SHP77 (cell line): ENCODE measurements around the gene TTC28.

Experiments
- DNase-seq, 2 experiments: peaks; one replicate each; lab custom pipeline; 2025; lab: John Stamatoyannopoulos, UW

TTC28 gene

DNA sequence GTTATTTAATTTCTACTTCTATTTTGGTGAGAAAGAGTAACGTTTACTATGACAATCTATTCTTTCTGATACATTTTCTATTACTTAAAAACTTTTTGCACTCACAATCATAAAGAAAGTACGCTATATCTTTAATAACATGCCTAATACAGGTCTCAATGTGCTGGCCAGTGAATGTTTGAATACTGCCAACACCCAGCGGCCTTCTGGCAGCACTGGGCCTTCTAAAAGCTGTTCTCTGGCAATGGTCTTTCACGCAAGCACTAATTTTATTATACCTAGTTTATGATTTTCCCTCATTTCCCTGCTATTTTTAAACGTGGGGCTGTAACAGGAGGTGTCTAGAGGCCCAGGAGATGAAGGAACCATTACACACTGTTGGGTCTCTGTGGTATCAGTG is 410.8 kb downstream of the TTC28 start:
- DNase-seq, result no peak

DNA sequence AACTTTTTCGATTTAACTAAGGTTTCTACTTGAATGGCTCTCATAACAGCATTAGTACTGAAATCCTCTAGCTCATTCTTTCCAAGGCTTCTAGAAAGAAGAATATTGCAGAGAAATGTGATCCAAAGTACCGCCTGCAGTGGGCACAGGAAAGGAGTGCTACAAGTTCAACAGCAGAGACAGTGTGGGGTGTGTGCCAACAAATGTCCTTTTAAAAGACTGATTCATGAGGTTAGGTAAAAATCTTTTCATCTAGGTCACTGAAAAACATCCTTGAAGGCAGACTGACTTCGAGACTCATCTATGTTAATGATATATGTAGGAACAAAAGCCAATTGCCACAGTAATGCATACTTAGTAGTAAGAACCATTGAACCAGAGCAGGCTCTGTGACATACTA is 411.5 kb downstream of the TTC28 start:
- DNase-seq, result no peak

- no peak for DNase-seq
These were observed 419.0 kb downstream of the TTC28 start for GRCh38 chr22:28260619-28261018.

- DNase-seq, result no peak
These were observed 419.8 kb downstream of the TTC28 start for GRCh38 chr22:28259774-28260312.

DNA sequence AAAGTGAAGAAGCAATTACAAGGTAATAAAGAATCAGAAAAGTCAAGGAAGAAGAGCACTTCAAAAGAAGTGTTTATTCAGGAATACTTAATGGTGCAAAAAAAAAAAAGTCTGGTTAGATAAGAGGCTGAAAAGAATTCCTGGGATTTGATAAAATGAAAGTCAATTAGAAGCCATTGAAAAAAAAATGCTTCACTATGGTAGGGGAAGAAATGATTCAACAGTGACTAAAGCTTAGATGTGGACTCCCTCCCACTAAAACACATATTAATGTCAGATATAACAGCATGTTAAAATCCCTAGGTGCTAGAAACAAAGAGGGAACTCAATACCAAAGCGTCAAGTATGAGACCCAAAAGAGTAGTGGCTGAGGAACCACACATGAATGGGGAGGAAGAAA is 425.2 kb downstream of the TTC28 start:
- DNase-seq, result no peak

- DNase-seq, result no peak
These were observed 427.1 kb downstream of the TTC28 start for GRCh38 chr22:28252539-28252938.

- no peak for DNase-seq
These were observed 429.5 kb downstream of the TTC28 start for GRCh38 chr22:28250036-28250695.

GRCh38 chr22:28249402-28249801 is 430.2 kb downstream of the TTC28 start:
- no peak for DNase-seq

DNA sequence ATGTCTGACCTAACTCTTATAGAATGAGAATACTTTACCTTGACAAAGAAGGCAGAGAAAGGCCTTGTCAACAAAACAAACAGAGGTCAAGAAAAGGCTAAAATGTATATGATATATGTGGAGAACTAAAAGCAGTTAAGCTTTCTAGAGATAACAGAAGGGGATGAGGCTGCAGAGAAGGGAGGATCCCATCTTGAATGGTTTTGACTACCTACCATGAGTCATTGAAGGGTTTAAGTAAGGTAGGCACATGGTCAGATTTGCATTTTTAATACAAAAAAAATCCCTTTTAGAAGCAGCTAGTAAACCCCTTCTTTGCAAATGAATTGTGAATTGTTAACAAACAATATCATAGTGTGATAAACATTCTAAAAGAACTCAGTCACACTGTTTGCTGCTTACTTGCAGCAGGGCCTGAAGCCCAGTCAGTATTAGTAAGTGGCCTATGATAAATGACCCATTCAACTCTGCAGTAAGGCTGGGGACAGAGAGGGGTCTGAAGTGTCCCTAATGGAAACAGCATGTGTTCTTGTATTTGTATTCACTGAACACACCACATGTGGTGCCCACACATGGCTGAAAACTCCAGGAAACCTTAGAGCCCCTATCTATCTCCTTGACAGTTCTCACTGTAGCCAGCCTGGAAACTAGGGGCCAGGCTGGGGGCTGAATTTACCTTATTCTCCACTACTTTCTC is 431.8 kb downstream of the TTC28 start:
- no peak for DNase-seq

DNA sequence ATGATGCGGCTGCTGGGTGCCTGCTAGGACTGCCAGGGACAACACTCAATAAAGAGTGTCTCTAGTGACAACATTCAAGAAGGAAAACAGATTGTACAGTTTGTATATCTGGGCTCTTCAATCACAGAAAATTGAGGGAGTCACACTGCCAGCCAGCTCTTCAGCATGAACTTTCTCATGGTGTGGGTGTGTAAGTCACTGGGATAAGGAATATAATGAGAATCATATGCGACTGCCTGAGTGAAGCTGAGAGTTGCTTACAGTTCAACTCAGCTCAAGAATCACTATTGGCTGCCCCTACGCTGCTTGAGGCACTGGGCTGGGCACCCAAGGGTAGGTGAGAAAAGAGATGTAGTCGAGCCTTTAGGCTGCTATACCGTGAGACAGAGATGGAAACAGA is 432.5 kb downstream of the TTC28 start:
- DNase-seq, result no peak

DNA sequence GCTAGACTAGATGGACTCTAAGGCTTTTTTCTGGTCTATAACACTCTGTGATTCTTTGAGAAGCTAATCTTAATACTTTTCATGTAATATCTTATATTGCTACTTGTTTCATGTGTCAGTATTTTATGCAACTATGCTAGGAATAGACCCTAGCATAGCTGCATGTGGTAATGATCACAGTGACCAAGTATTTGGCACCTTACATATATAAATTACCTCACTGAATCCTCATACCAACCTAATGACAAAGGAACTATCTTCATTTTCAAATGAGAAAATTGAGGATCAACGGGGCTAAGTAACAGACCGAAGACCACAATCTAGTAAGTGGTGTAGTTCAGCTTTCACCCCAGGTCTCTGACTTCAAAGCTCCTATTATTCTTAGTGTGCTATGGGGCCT is 433.2 kb downstream of the TTC28 start:
- DNase-seq, result no peak

DNA sequence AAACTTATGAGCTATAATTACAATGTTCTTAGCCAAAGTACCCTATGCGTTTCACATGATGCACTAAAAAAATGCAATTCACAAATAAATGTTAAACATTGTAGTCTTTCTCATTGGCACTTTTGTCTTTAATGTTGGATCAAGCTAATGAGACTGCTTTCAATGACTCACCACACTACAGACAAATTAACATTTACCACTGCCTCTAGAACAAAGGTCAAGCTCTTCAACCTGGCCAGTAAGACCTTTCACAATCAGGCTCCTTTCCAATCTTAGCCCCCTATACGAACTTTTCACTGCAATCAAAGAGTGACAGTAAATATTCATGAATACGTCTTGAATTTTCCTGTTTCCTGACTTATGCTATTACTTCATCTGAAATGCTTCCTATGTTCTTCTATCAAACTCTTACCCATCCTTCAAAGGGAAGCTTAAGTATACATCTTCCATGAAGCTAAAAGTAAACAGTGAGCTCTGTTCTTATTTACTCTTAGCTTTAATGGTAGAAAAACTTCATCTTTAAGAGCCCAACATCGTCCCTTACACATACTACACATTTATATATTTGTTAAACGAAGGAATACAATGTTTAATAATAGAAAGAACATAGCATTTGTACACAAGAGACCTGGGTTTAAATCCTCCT is 433.9 kb downstream of the TTC28 start:
- DNase-seq, result no peak

- no peak for DNase-seq
These were observed 434.9 kb downstream of the TTC28 start for GRCh38 chr22:28244757-28245156.

DNA sequence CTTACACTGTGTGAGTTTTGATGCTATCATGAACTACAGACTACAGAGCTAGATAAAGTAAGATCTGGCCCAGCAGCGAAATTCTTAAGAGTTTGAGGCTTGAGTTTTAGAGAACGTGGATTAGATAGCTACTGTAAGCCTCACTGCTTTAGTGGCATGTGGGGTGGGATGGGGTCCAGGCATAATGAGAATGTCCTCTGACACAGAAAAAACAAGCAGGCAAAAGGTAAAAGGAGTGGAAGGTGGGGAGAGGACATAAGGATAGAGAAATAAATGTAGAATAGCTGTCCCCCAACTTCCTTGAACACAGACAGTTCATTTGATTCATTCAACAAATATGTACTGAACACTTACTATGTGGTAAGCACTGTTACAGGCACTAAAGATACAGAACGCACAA is 436.1 kb downstream of the TTC28 start:
- no peak for DNase-seq

DNA sequence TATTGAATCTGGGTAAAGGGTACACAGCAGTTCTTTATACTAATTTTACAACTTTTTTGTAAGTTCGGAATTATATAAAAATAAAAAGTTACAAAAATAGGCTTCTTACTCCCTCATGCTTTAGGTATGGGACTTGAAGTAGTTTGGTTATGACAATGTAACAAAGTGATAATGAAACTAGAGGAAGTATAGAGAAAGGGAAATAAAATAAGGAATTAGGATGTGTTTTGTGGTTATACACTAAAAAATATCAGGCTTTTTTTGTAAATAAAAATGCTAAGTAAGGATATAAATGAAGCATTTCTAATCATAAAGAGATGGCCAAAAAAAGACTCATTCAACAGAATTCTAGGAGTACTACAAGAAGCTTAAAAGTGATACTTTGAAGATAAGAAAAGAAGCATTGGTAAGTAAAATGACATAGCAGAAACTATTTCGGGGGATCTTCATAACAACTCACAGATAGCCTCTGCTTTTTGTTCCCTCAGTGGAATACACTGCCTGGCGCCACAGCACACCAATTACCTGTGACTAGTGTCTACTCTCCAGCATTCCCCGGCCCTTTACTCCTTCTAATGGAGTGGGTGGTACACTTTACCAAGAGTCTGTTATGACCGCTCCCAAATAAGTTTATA is 437.9 kb downstream of the TTC28 start:
- no peak for DNase-seq

DNA sequence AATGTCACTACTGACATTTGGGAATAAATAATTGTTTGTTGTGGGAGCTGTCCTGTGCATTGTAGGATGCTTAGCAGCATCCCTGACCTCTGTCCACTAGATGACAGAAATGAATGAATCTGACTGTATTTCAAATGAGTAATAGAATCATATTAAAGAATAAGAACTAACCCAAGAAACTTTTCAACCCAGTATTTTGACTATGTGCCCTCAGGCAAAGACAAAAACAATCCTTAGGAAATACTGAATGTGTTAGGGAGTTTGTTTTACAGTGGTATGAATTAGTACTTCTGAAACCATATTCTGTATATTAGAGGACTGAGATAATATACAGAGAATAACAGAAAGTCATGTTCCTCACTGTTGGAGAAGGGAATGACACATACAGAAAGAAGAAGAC is 439.7 kb downstream of the TTC28 start:
- no peak for DNase-seq

GRCh38 chr22:28237783-28238182 is 441.9 kb downstream of the TTC28 start:
- no peak for DNase-seq

- DNase-seq, result no peak
These were observed 442.5 kb downstream of the TTC28 start for GRCh38 chr22:28237112-28237511.

GRCh38 chr22:28232204-28232603 is 447.4 kb downstream of the TTC28 start:
- no peak for DNase-seq

GRCh38 chr22:28231441-28231840 is 448.2 kb downstream of the TTC28 start:
- DNase-seq, result no peak

DNA sequence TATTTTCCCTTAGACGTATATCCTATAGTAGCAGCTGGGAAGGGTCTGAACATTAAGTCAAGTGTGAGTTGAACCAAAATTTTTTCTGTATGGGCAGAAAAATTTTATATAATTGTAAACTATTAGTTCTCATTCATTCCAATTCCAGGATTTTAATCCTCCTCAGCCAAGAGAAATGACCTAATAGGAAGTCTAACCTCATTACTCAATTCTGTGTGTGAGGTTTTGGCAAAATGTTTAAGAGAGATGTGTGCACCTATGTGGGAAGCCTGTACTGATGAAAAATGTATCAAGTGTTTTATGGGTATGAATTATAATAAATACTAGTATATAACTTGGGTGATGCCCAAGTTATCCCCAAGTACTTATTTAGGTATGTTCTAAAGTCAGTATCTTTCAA is 449.0 kb downstream of the TTC28 start:
- no peak for DNase-seq

- DNase-seq, result no peak
These were observed 449.8 kb downstream of the TTC28 start for GRCh38 chr22:28229566-28230485.
